H9 (cell line): ENCODE data around the gene DPYSL5. TPM values are rescaled to one million over a fixed set of nuclear protein-coding genes. Genes with fewer than 3 reads are reported as not detected.
A peak's percentile ranks its signal among the peaks of the same experiment; 100 is the strongest.

Source experiments
- DNase-seq: peaks from one replicate; pipeline ENCODE4 v3.0.0-alpha.2; 2017
- H2AFZ ChIP-seq: one replicate; pipeline ENCODE4 v1.6.1; 2013; ENCODE audit warnings: mild to moderate bottlenecking, low read length, control low read depth, moderate library complexity
- H2AK5ac ChIP-seq: 2 replicates; pipeline ENCODE4 v1.6.1; 2013; ENCODE audit warnings: low read length, control low read depth, mixed read lengths; ENCODE audit not compliant: insufficient read length
- H2BK120ac ChIP-seq: one replicate; pipeline ENCODE4 v1.6.1; 2013; ENCODE audit warnings: low read depth, mild to moderate bottlenecking, low read length, control low read depth, inconsistent platforms; ENCODE audit not compliant: poor library complexity, severe bottlenecking
- H2BK12ac ChIP-seq: 2 replicates; pipeline ENCODE4 v1.6.1; 2013; ENCODE audit warnings: low read length, control low read depth, mixed read lengths, low read depth; ENCODE audit not compliant: insufficient read length
- H2BK15ac ChIP-seq: 2 replicates; pipeline ENCODE4 v1.6.1; 2013; ENCODE audit warnings: low read depth, low read length, control low read depth
- H2BK20ac ChIP-seq: one replicate; pipeline ENCODE4 v1.6.1; 2013; ENCODE audit warnings: low read depth, mild to moderate bottlenecking, low read length, control low read depth, inconsistent platforms; ENCODE audit not compliant: poor library complexity, severe bottlenecking
- H2BK5ac ChIP-seq: 2 replicates; pipeline ENCODE4 v1.6.1; 2013; ENCODE audit warnings: low read length, control low read depth, mixed read lengths; ENCODE audit not compliant: insufficient read length
- H3K14ac ChIP-seq: 2 replicates; pipeline ENCODE4 v1.6.1; 2013; ENCODE audit warnings: low read length, control low read depth; ENCODE audit not compliant: insufficient read depth
- H3K18ac ChIP-seq: 2 replicates; pipeline ENCODE4 v1.6.1; 2013; ENCODE audit warnings: low read depth, mild to moderate bottlenecking, mixed read lengths, low read length, control low read depth; ENCODE audit not compliant: insufficient read length
- H3K23ac ChIP-seq: 2 replicates; pipeline ENCODE4 v1.6.1; 2013; ENCODE audit warnings: low read length, control low read depth, mixed read lengths, low read depth; ENCODE audit not compliant: insufficient read length
- H3K23me2 ChIP-seq: 2 replicates; pipeline ENCODE4 v1.6.1; 2013; ENCODE audit warnings: low read depth, mild to moderate bottlenecking, mixed read lengths, low read length, control low read depth; ENCODE audit not compliant: insufficient read length, poor library complexity, severe bottlenecking
- H3K27ac ChIP-seq: 2 replicates; pipeline ENCODE4 v1.5.1; 2013; ENCODE audit warnings: low read length, control low read depth, mixed read lengths, low read depth; ENCODE audit not compliant: insufficient read length
- H3K27me3 ChIP-seq: 2 replicates; pipeline ENCODE4 v1.6.1; 2013; ENCODE audit warnings: low read length, control low read depth, inconsistent platforms; ENCODE audit not compliant: insufficient read depth
- H3K4ac ChIP-seq: 2 replicates; pipeline ENCODE4 v1.6.1; 2013; ENCODE audit warnings: low read depth, mild to moderate bottlenecking, control low read depth, inconsistent platforms, low read length, moderate library complexity
- H3K4me1 ChIP-seq: 2 replicates; pipeline ENCODE4 v1.6.1; 2013; ENCODE audit warnings: low read length, control low read depth, inconsistent platforms; ENCODE audit not compliant: insufficient read depth
- H3K4me2 ChIP-seq: 2 replicates; pipeline ENCODE4 v1.6.1; 2013; ENCODE audit warnings: low read length, control low read depth, mixed read lengths; ENCODE audit not compliant: insufficient read length, insufficient read depth
- H3K56ac ChIP-seq: 2 replicates; pipeline ENCODE4 v1.6.1; 2013; ENCODE audit warnings: low read depth, mild to moderate bottlenecking, mixed read lengths, low read length, control low read depth; ENCODE audit not compliant: insufficient read length
- H3K79me1 ChIP-seq: 2 replicates; pipeline ENCODE4 v1.6.1; 2013; ENCODE audit warnings: low read depth, mild to moderate bottlenecking, moderate library complexity, low read length, control low read depth, inconsistent platforms; ENCODE audit not compliant: insufficient read depth, poor library complexity, severe bottlenecking
- H3K79me2 ChIP-seq: 2 replicates; pipeline ENCODE4 v1.6.1; 2013; ENCODE audit warnings: low read length, control low read depth, inconsistent platforms; ENCODE audit not compliant: insufficient read depth
- H3K9ac ChIP-seq: 2 replicates; pipeline ENCODE4 v1.6.1; 2013; ENCODE audit warnings: low read length, control low read depth, mixed read lengths; ENCODE audit not compliant: insufficient read length; ENCODE audit errors: extremely low read depth
- H3K9me3 ChIP-seq: one replicate; pipeline ENCODE4 v1.6.1; 2013; ENCODE audit warnings: low read depth, low read length, inconsistent platforms; ENCODE audit not compliant: control insufficient read depth
- H3T11ph ChIP-seq: one replicate; pipeline ENCODE4 v1.6.1; 2013; ENCODE audit warnings: mild to moderate bottlenecking, low read length, control low read depth, inconsistent platforms
- H4K20me1 ChIP-seq: one replicate; pipeline ENCODE4 v1.6.1; 2013; ENCODE audit not compliant: control insufficient read depth, insufficient read length, insufficient read depth
- H4K5ac ChIP-seq: 2 replicates; pipeline ENCODE4 v1.6.1; 2013; ENCODE audit warnings: low read depth, mild to moderate bottlenecking, mixed read lengths, low read length, control low read depth; ENCODE audit not compliant: insufficient read length
- H4K8ac ChIP-seq: replicated peaks from 2 replicates; pipeline ENCODE4 v1.6.1; 2013; ENCODE audit warnings: low read length, control low read depth, mixed read lengths, low read depth; ENCODE audit not compliant: insufficient read length
- H4K91ac ChIP-seq: 2 replicates; pipeline ENCODE4 v1.6.1; 2013; ENCODE audit warnings: low read depth, mild to moderate bottlenecking, moderate library complexity, mixed read lengths, low read length, control low read depth; ENCODE audit not compliant: insufficient read length
- H3K27ac Mint-ChIP-seq, 3 experiments: 2 replicates in 2 of 3; 3 replicates in 1 of 3; pipeline ENCODE4 v1.8.0; 2020 to 2021; ENCODE audit warnings: mixed read lengths in 3 of 3, mild to moderate bottlenecking in 1 of 3, moderate library complexity in 1 of 3
- H3K27me3 Mint-ChIP-seq: 2 replicates; pipeline ENCODE4 v1.8.0; 2021; ENCODE audit warnings: low read depth, mild to moderate bottlenecking, moderate library complexity, mixed read lengths
- H3K36me3 Mint-ChIP-seq, 3 experiments: 2 replicates in 2 of 3; 3 replicates in 1 of 3; pipeline ENCODE4 v1.8.0; 2020 to 2021; ENCODE audit warnings: low read depth in 3 of 3, mixed read lengths in 3 of 3; ENCODE audit not compliant: insufficient read depth in 1 of 3
- H3K4me1 Mint-ChIP-seq, 2 experiments: 2 replicates each; pipeline ENCODE4 v1.8.0; 2020; ENCODE audit warnings: mixed read lengths in 2 of 2
- H3K4me3 Mint-ChIP-seq, 2 experiments: 2 replicates in 1 of 2; 3 replicates in 1 of 2; pipeline ENCODE4 v1.8.0; 2020 to 2021; ENCODE audit warnings: mild to moderate bottlenecking in 2 of 2, mixed read lengths in 2 of 2, moderate library complexity in 1 of 2
- H3K9me3 Mint-ChIP-seq, 2 experiments: 2 replicates in 1 of 2; 3 replicates in 1 of 2; pipeline ENCODE4 v1.8.0; 2020; ENCODE audit warnings: mild to moderate bottlenecking in 2 of 2, mixed read lengths in 2 of 2, moderate library complexity in 1 of 2
- CTCF ChIP-seq: fragments of 200-600 bp; sonication (generic); conservative IDR thresholded peaks from 3 replicates; pipeline ENCODE4 v1.8.0; 2021; ENCODE audit warnings: antibody characterized with exemption, mild to moderate bottlenecking
- WGBS: extraction: QIAGEN DNeasy Blood & Tissue Kit; methylation state at CpG from one replicate; pipeline ENCODE4 v1.1.7; 2013; ENCODE audit warnings: missing lambda C conversion rate, low lambda C conversion rate, mixed read lengths; ENCODE audit not compliant: insufficient read length; ENCODE audit errors: extremely low coverage; 5-methylcytosine and 5-hydroxymethylcytosine counted together
- total RNA-seq: library from RNA; stranded (reverse); gene quantifications from 2 replicates; pipeline ENCODE4 v1.2.1, GENCODE V29; 2021

Gene DPYSL5
- total RNA-seq, 1 experiment from 2014 or later = 6.4 TPM

- Mint-ChIP-seq H3K4me3 (no peak overlapping the region), H3K27me3 (no peaks in the 10 kb centered on the region), H3K36me3 (peaks cover 16 to 34% (median 30%) of the 10 kb centered on the region in 3 experiments; a peak in 6 of 7 replicates), H3K27ac (peak overlapping the region in 2 of 3 experiments; percentile 15 to 44; a peak in 2 of 7 replicates), H3K4me1 (peaks cover 2 to 4% of the 10 kb centered on the region in 2 experiments), H3K9me3 (no peaks in the 10 kb centered on the region)
- H2BK120ac ChIP-seq = no peak overlapping the region
- H3K23ac ChIP-seq = no peak overlapping the region
- H2BK5ac ChIP-seq = no peak overlapping the region
- H3K9me3 ChIP-seq = no peaks in the 10 kb centered on the region
- H2BK20ac ChIP-seq = no peak overlapping the region
- H3K14ac ChIP-seq = no peak overlapping the region
- no peaks in the 10 kb centered on the region for H4K20me1 ChIP-seq
- H3K27me3 ChIP-seq = no peaks in the 10 kb centered on the region
- no peak overlapping the region for H2AK5ac ChIP-seq
- H4K5ac ChIP-seq = no peak overlapping the region
- no peak for DNase-seq
- H3K4me2 ChIP-seq = no peak overlapping the region
- H4K8ac ChIP-seq = no peak overlapping the region
- no peak overlapping the region for H3K18ac ChIP-seq
- WGBS = no CpG with 5 or more reads among the region's 7 CpGs
- H3K23me2 ChIP-seq = no peaks in the 10 kb centered on the region
- no peak overlapping the region for H3K56ac ChIP-seq
- H3K79me1 ChIP-seq = no peaks in the 10 kb centered on the region
- H3K79me2 ChIP-seq = no peaks in the 10 kb centered on the region
- no peak overlapping the region for H3T11ph ChIP-seq
- no peak for TF ChIP-seq CTCF
- no peak overlapping the region for H4K91ac ChIP-seq
- no peaks in the 10 kb centered on the region for H3K4me1 ChIP-seq
- H2BK15ac ChIP-seq = no peak overlapping the region
- H3K27ac ChIP-seq = no peak overlapping the region
- H2AFZ ChIP-seq = no peak overlapping the region
- no peak overlapping the region for H2BK12ac ChIP-seq
- no peak overlapping the region for H3K9ac ChIP-seq
- no peak overlapping the region for H3K4ac ChIP-seq
These were observed 46.1 kb upstream of the DPYSL5 start for GRCh38 chr2:26801796-26802195.
